GM19372 (cell line): ENCODE measurements around the gene CYP1B1.
"Not testable (repeated sequence)": the region's sequence is repeated elsewhere in the genome, so short reads cannot be mapped to it uniquely, and the experiment has no call there.

Experiments
- ATAC-seq: cut with Tn5 transposase; IDR thresholded peaks from one replicate; pipeline ENCODE4 v1.9.1; 2021; ENCODE audit warnings: mild to moderate bottlenecking, low read depth, moderate library complexity; ENCODE audit not compliant: unreplicated experiment

Gene CYP1B1

DNA sequence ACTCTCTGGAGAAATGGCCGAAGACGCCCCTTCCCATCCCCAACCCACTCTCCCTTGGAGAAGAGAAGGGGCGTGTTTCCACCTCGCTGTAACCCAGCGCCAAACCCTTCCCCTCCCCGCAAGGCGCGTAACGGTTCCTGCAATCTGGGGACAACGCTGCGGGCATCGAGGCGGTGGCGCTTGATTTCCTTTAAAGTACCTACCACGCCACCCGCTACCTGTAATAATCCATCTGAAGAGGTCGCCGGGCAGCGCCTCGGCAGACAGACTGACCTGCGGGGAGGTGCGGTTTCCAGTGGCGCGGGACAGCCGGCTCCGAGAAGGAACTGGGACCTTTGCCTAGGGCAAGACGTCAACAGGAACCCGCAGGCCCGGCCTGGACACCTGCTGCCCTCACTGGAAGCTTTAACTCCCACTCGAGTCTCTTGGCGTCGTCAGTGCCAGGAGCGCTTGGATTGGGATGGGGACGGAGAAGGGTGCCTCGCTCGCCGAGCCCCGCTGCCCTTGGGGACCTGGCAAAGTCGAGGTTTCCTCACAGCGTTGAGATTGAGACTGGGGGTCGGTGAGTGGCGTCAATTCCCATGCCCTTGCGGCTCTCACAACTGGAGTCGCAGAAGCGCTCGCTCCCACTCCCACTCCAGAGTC is at the start of gene CYP1B1:
Gene CYP1B1, minus strand, starts transcription at position 645 of the 645 bp plus-strand sequence. CDS start 763 bp downstream, outside the sequence.
- no peak for ATAC-seq

DNA sequence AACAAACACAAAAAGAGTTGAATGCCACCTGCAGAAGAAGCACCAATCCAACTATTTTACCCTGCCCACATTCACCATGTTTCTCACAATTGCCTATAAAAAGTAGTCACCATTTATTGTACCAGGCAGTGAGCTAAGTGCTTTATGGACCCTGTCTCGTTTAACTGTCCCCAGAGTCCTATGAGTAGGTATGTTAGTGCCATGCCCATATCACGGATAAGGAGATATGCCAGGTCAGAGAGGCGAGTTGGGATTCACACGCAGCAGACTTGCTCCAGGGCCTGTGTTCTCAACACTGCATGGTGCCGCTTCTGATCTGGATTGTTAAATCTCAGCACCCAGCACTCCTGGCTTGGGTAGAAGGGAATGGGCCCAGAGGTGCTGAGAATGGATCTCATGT is 49.1 kb upstream of the CYP1B1 start:
- ATAC-seq, result no peak

DNA sequence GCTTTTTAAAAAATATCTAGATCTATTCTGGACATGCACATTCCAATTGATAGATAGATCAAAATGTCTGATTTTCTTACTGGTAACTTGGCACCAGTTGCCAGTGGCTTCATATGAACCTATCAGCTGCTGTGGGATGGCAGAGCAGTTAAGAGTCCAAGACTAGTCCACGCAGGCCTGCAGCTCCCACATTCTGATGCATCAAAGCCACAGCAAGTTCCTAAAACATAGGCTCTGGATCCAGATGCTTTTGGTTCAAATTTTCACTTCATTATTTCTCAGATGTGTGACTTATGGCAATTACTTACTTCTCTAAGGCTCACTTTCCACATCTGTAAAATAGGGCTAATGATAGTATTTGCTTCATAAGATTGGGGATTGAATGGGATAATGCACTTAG is 48.0 kb upstream of the CYP1B1 start:
- ATAC-seq, result no peak

DNA sequence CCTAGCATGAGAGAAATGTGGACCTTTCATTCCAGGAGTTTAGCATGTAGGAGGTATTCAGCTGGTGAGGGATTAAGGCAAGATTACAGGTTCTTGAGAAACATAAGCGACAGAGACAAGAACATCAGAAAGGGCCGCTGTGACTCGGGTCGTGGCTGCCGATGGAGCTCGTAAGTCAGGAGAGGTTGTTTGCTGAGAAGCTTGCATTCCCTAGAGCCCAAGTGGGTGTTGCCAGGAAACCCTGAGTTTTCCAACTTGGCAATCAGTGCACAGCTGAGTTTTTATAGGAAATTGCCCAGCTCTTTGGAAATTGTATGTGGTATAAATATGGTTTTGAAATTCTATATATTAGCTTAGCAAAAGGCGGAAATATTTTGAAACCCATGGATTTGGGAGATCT is 46.4 kb upstream of the CYP1B1 start:
- ATAC-seq, result no peak

DNA sequence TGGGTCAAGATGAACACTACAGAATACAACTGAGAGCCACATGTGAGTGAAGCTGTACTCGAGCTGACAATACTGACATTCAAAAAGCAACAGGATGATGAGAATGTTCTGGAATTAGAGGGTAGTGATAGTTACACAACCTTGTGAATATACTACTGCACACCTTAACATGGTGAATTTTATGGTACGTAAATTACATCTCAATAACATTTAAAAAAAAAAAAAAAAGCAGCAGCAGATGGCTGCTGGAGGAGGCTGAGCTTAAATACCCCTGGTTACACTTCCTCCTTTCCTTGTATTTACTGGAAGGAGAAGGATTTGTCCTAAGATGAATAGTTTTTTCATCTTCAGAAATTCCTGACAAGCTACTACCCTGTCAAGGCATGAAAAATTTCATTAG is 45.5 kb upstream of the CYP1B1 start:
- ATAC-seq, result no peak

DNA sequence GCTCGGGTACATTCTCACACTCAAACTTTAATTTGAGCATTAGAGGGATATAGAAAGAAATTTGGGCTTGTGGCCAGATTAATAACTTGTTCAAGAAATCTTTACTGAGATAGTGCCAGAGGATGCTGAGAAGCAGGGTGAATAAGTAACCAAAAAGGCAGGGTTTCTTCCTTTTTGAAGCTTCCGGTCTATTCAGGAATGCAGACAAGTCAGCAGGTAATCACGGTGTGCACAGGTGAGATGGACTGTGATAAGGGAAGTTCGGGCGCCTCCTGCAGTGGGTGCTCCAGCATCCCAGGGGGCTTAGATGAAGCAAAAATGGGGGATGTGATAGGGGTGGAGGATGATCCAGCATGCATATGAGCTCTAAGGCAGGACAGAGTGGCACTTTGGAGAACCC is 44.9 kb upstream of the CYP1B1 start:
- no peak for ATAC-seq

DNA sequence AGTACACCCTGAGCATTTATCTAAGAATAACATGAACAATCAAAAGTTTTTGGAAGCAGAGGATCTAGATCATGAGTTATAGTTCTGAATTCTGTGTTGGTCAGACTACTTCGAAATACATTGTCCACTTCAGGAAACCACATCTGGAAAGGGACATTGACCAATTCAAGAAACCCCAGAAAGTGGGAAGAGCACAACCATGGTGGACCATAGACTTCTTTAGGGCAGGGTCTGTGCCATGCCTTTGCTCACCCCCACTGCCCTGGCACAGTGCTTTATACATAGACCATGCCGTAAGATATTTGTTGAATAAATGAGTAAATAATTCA is 44.3 kb upstream of the CYP1B1 start:
- ATAC-seq, result no peak

DNA sequence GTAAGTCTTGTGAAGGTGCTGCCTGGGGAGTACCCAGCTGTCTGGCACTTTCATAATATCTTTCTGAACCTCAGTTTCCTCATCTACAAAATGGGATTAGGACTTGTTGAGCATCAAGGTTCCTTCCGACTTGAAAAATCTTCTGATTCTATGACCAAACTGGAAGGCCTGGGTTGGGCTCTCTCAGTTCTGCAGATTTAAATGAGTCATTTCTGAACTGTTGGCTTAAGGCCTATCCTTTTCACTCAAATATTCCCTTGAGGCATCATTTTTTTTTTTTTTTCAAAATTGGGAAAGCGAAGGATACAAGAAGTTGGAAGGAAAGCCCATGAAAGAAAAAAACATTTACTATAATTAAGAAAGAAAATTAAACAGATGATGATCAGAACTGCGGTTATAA is 40.8 kb upstream of the CYP1B1 start:
- ATAC-seq, result no peak

DNA sequence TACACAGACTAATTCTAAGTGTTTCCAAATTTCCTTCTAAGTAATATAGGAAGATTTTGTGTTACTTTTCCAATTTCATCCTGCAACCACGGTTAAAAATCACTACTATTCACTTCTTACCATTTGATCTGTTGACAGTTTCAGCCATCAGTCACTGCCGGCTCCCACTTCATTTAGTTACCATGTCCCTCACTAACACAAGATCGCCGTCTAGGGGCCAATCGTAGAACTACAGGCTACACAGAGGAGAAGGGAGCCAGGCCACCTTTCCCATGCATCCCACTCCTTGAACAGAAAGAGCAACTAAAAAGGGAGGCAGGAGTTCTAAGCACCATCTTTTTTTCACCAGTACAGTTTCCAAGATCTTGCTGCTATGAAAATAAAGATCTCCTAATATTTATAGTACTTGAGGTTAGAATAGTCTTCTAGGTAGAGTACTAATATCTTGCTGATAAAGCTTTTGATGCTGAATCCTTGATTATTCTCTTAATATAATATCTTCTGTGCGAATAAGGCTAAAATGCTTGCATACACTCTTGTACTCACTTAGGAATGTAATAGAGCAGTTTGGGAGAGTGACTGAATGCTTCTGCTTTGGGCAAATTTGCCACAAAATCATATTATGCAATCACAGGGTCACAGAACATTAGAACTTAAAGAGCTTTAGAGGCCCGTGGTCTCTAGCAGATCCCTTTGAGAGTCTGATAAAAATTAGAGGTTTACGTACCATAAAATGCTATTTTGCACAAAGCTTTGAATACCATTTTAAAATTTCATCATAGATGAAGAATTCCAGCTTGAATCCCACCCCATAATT is 39.5 kb upstream of the CYP1B1 start:
- ATAC-seq, result no peak

DNA sequence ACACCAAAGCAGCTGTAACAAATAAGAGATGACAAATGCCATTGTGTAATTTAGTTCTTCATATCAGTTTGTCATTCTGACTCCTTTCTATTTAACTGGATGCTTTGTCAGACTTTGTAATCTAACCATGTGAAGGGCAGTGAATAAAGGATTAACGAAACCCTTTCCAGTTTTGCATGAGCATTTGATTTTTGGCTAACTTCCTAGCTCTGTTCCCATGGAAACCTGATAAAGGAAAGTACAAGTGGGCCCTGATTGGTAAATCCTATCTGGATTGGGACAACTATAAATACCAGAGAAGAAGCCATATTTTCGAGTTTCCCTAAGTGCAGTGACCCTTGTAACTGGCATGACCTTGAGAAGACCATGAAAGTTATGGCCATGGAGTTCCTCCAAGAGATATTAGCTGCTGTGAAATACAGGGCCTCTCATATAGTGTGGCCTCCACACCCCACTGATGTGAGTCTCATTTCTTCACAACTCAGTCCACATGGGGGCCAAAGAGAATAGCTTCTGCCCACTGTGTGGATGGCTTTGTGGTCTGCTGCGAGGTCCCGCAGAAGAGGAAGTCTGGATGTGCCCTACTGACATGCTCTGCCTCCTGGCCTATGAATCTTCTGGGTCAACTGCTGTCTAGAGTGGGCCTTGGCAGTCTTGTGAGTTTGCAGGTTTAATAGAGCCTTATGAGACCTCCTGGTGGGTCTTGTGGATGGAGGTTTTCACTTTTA is 38.2 kb upstream of the CYP1B1 start:
- no peak for ATAC-seq

DNA sequence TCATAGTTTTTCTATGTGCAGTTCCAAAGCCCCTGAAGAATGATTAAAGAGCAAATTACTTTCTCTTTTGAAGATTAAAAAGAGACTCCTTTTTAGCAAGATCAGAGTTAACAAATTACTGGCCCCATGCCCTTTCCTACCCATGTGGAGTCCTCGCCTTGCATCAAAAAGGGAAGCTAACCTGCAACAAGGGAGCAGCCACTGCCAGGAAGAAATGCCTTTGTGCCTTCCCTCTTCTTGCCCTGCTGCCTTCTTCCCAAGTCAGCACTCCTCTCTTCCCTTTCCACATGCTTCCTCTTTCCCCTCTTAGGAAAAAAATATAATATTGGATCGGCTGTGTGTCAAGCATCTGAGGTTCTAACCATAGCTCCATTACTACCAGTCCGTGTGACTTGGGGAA is 37.1 kb upstream of the CYP1B1 start:
- ATAC-seq, result no peak

DNA sequence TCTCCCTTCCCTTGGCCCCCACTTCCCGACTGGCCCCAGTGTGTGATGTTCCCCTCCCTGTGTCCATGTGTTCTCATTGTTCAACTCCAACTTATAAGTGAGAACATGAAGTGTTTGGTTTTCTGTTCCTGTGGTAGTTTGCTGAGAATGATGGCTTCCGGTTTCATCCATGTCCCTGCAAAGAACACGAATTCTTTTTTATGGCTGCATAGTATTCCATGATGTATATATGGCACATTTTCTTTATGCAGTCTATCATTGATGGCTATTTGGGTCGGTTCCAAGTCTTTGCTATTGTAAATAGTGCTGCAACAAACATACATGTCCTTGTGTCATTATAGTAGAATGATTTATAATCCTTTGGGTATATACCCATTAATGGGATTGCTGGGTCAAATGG is 35.4 kb upstream of the CYP1B1 start:
- not testable (repeated sequence) for ATAC-seq

DNA sequence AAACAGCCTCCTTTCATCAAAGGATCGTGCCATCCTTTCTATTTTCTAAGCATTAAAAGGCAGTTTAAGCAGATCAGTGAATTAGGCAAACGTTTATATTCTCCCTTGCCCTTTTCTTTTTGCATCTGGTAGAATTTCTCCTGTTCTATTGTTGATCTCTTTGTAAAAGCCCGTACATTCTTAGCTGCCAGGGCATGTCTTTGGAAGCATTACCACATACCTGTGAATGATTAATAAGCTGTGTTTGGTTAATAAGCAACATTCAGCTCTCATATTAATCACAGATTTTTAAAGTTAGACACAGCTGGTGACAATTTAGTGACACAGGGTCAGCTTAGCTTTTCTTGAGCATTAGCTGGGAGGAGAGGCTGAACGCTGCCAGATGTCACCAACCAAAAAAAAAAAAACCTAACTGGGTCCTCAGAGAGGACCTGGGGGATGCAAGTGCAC is 33.8 kb upstream of the CYP1B1 start:
- no peak for ATAC-seq

DNA sequence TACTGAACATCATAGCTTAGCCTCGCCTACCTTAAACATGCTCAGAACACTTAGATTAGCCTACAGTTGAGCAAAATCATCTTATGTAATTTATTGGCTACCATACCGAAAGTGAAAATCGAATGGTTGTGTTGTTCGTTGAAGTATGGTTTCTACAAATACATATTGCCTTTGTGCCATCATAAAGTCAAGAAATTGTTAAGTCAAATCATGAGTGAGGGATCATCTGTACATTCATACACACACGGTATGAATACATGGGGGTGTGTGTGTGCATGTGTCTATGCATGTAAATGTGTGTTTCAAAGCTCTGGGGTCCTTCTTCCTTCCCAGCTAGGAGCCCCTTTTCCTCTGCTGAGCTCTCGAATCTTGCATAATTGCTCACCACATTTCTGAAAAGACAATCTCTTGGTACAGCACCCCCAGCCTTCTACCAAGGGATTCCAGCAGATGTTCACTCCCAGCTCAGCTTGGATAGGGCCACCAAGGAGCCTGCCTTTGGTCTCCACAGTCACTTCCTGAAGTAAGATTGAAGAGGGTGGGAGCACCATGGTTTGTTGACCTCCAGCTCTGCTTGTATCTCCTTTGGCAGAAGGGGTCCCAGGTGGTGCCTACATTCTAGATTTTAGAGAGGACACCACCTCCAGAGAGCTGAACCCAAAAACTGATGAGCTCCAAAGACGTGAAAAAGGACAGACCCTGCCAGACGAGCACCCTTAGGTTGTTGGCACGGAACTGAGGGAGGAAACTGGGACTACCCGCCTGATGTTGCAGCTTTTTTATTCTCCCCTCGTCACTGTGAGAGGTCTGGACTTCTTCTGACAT is 33.2 kb upstream of the CYP1B1 start:
- ATAC-seq, result no peak

DNA sequence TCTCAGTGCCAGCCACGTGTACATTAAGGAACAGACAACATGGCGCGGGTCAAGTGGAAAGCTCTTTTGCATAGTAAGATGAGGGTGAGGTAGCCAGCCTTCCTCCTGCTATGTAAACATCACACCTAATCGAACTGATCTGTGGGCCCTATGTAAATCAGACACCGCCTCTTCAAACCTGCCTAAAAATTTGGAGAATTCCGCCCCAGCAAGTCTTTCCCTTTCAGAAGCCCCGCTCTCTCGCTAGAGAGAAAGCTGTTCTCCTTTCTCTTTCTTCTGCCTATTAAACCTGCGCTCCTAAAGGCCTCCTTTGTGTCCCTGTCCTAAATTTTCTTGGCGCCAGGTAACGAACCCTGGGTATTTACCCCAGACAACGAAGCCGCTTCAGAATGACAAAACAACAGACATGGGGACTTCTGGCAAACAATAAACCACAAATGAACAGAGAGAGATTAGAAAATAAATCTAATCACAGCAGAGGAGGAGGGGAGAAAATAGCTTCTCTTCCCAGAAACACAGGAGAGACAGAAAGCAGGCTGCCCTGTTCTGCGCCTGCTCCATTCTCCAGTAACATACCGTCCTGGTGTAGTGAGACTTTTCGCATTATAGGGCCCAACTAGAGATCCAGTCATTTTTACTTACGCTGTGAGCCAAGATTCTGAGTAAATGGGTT is 31.9 kb upstream of the CYP1B1 start:
- ATAC-seq, result no peak

DNA sequence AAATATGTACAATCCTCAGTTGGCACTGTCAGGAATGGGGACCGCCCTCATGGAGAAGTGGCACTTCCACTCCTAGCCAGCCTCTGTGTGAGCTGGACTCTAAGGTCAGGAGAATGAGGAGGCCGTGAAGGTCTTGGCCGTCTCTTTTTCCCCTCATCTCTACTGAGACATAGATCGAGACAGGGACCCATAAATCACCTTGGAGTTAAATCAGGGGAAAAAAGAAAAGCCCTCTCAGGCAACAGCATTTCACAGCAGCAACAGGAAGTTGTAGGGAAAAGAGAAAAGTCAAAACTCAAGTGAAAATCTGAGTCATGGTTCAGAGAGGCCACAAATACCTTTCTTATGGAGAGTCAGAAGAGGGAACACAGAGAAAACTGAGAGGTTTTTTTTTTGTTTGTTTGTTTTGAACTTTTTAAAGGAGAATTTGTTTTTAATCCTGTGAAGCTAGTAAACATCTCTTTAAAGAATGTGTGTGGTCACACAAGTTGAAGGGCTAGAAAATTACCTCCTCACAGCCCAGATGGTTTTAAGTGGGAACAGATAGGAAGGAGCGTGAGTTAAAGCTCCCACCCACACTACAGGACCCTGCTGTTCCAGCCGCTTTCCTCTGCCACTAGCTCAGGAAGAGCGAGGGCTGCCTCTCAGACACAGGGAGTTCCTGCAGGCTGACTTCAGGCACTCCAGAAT is 30.6 kb upstream of the CYP1B1 start:
- ATAC-seq, result no peak

DNA sequence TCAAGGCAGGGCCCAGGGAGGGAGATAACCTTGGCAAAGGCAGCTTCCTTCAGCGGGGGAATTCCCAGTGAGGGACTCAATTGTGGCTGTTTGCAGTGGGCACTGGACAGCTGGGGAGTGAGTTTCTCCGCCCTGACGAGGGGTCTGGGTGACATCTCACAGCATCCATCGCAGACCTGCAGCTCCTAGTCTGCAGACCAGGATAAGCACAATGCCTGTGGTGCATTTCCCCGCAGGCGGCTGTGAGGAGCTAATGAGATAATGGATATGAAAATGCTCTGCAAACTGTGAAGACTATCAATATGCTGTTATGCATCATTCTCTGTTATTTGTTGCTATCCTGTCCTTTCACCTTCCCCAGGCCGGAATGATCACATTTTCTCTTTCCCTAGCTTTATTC is 30.0 kb upstream of the CYP1B1 start:
- ATAC-seq, result no peak

DNA sequence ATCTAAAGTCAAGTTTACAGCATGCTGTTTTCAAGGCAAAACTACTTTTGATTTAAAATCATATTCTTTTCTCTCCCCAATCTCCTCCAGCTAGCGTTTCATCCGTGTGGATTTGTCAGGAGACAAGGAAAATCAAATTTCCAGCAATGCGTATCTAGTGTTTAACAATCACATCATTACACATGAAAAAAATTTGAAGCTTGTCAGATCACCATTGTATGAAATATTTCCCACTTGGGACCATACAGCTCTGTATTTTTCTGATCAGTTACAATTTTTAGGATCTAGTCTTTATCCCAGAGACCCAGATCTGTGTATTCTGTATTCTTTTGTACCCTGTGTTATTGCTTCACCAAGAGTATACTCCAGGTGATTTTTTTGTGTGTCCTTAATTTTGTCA is 28.6 kb upstream of the CYP1B1 start:
- ATAC-seq, result no peak

DNA sequence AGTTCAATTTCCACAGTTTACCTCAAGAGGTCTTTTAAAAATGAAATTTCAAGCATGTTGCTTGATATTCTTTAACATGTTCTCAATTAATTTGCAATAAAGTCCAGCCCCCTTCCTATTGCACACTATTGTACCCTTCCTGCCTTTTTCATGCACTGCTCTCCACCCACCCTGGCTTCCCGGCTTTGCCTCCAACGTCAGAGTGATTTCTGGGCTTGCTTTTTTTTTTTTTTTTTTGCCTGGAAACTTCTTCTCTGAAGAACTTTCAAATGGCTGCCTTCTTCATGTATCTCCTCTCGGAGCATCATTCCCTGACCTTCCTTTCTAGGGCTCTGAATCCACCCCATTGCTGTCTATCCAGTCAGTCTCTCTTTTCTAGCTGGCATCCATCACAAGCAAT is 24.4 kb upstream of the CYP1B1 start:
- ATAC-seq, result no peak
